Neural cell (in vitro differentiated cells): Measurements from ENCODE around the gene B4GALT2. TPM values are rescaled to one million over a fixed set of nuclear protein-coding genes. Genes with fewer than 3 reads are reported as not detected.

Experiments
- H2AFZ ChIP-seq: fragments of 200-600, 300-800 bp; sonication (generic), shearing (Covaris generic); 2 replicates; pipeline ENCODE4 v1.6.0; 2014; ENCODE audit warnings: low read depth, mild to moderate bottlenecking, antibody characterized with exemption, low read length, moderate library complexity
- H3F3A ChIP-seq: fragments of 200-600 bp; shearing (Covaris generic); 2 replicates; pipeline ENCODE4 v1.6.1; 2016; ENCODE audit warnings: mild to moderate bottlenecking, moderate library complexity, mixed read lengths, antibody characterized with exemption, low read length; ENCODE audit not compliant: insufficient read depth, poor library complexity, severe bottlenecking
- H3K27ac ChIP-seq: fragments of 200-600, 300-800 bp; sonication (generic), shearing (Covaris generic); 2 replicates; pipeline ENCODE4 v1.5.1; 2014; ENCODE audit warnings: mild to moderate bottlenecking, low read length, moderate library complexity
- H3K27me3 ChIP-seq: fragments of 300-800, 200-600 bp; sonication (generic), shearing (Covaris generic); 2 replicates; pipeline ENCODE4 v1.6.0; 2014; ENCODE audit warnings: mild to moderate bottlenecking, low read depth, low read length, moderate library complexity; ENCODE audit not compliant: insufficient read depth
- H3K36me3 ChIP-seq: fragments of 300-800, 200-600 bp; sonication (generic), shearing (Covaris generic); 2 replicates; pipeline ENCODE4 v1.5.1; 2014; ENCODE audit warnings: mild to moderate bottlenecking, antibody characterized with exemption, low read length, moderate library complexity; ENCODE audit not compliant: insufficient read depth
- H3K4me2 ChIP-seq: fragments of 300-800, 200-600 bp; sonication (generic), shearing (Covaris generic); 2 replicates; pipeline ENCODE4 v1.6.0; 2014; ENCODE audit warnings: mild to moderate bottlenecking, low read length
- H3K4me3 ChIP-seq: fragments of 300-800, 200-600 bp; sonication (generic), shearing (Covaris generic); 2 replicates; pipeline ENCODE4 v1.5.1; 2014; ENCODE audit warnings: mild to moderate bottlenecking, low read length, moderate library complexity
- H3K79me2 ChIP-seq: fragments of 200-600 bp; shearing (Covaris generic); replicated peaks from 2 replicates; pipeline ENCODE4 v1.6.0; 2014; ENCODE audit warnings: mild to moderate bottlenecking, low read length, moderate library complexity; ENCODE audit not compliant: insufficient read depth
- H3K9ac ChIP-seq: fragments of 300-800, 200-600 bp; sonication (generic), shearing (Covaris generic); 2 replicates; pipeline ENCODE4 v1.6.1; 2016; ENCODE audit warnings: mild to moderate bottlenecking, low read length, mixed read lengths
- H3K9me2 ChIP-seq: fragments of 200-600 bp; shearing (Covaris generic); 2 replicates; pipeline ENCODE4 v1.6.1; 2016; ENCODE audit warnings: mild to moderate bottlenecking, low read length, mixed read lengths; ENCODE audit not compliant: insufficient read depth
- H3K9me3 ChIP-seq: fragments of 200-600, 300-800 bp; sonication (generic), shearing (Covaris generic); 2 replicates; pipeline ENCODE4 v1.6.1; 2016; ENCODE audit warnings: mild to moderate bottlenecking, mixed run types, low read length, moderate library complexity, mixed read lengths
- H4K20me1 ChIP-seq: fragments of 200-600 bp; shearing (Covaris generic); 2 replicates; pipeline ENCODE4 v1.6.1; 2016; ENCODE audit warnings: mild to moderate bottlenecking, mixed run types; ENCODE audit not compliant: insufficient read depth
- EP300 ChIP-seq: fragments of 450-650 bp; conservative IDR thresholded peaks from 2 replicates; pipeline ENCODE4 v1.6.1; 2014; ENCODE audit warnings: antibody characterized with exemption, mild to moderate bottlenecking, moderate library complexity; ENCODE audit not compliant: poor library complexity, severe bottlenecking
- EZH2 ChIP-seq: fragments of 200-600, 300-800 bp; shearing (Covaris generic), sonication (generic); IDR thresholded peaks from 2 replicates; pipeline ENCODE4 v1.6.1; 2014; ENCODE audit warnings: antibody characterized with exemption, low read length, borderline replicate concordance, mild to moderate bottlenecking; ENCODE audit not compliant: insufficient read depth, poor library complexity, severe bottlenecking
- MXI1 ChIP-seq: fragments of 450-650 bp; conservative IDR thresholded peaks from 2 replicates; pipeline ENCODE4 v1.6.1; 2014; ENCODE audit warnings: antibody characterized with exemption, mild to moderate bottlenecking; ENCODE audit not compliant: poor library complexity, severe bottlenecking
- POLR2AphosphoS5 ChIP-seq: IDR thresholded peaks from 2 replicates; pipeline ENCODE4 v1.6.1; 2012
- RAD21 ChIP-seq: fragments of 450-650 bp; conservative IDR thresholded peaks from 2 replicates; pipeline ENCODE4 v1.6.1; 2014; ENCODE audit warnings: antibody characterized with exemption, mild to moderate bottlenecking, moderate library complexity
- SMC3 ChIP-seq: fragments of 450-650 bp; conservative IDR thresholded peaks from 2 replicates; pipeline ENCODE4 v1.6.1; 2014; ENCODE audit warnings: antibody characterized with exemption, mild to moderate bottlenecking, moderate library complexity; ENCODE audit not compliant: poor library complexity
- TAF1 ChIP-seq: IDR thresholded peaks from 2 replicates; pipeline ENCODE4 v1.6.1; 2012; ENCODE audit warnings: low read depth
- polyA plus RNA-seq: library from polyadenylated mRNA; depleted of rRNA; stranded (reverse); fragments of >200 nt; gene quantifications from 2 replicates; pipeline ENCODE4 v1.2.3, GENCODE V29; 2014
- TF ChIP-seq, protein P1 (sequence below): fragments of 450-650 bp; IDR thresholded peaks from 2 replicates; pipeline ENCODE4 v1.5.1; 2014; ENCODE audit warnings: antibody characterized with exemption, mild to moderate bottlenecking, moderate library complexity; ENCODE audit not compliant: poor library complexity, severe bottlenecking
- TF ChIP-seq, protein P2 (sequence below): IDR thresholded peaks from 2 replicates; pipeline ENCODE4 v1.6.1; 2012; ENCODE audit warnings: borderline replicate concordance

The B4GALT2 gene
- polyA plus RNA-seq, 1 donor from 2014 or later = 129 TPM

DNA sequence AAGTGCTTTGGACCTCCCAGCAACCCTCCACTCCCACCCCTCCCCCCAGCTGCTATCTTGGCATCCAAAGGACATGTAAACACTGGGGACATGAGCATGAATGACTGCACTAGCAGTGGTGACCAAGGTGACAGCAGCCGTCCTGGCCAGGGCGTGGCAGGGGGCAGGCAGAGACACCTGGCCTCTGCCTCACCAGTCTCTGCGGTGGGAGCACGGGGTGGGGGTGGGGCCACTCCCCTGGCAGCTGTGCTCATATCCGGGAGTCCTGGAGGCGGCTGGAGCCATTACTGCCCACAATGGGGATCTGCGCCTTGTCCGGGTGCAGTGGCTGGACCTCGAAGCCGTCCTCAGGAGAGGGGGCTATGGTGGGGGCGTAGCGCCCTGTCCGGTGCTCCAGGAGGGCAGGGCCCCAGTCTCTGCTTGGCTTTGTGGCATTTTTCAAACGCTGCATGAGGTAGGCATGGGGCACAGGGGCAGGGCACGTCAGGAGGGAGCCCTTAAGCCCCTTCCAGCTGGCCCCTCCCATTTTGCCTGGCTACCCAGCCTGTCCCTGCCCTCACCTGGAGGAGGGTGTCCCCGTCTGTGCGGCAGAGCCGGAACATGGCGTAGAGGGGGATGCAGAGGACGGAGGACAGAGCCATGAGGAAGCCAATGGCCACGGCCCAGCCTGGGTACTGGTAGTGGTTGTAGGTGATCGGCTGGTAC is 18.4 kb downstream of the B4GALT2 start:
- Histone ChIP-seq H3K27me3 (no peaks in the 10 kb centered on the region), H3K9me2 (no peaks in the 10 kb centered on the region), H3K36me3 (no peaks in the 10 kb centered on the region), H3K9me3 (no peaks in the 10 kb centered on the region), H3K4me3 (no peak overlapping the region), H4K20me1 (no peaks in the 10 kb centered on the region), H3K27ac (no peak overlapping the region), H3F3A (no peaks in the 10 kb centered on the region), H3K9ac (no peak overlapping the region), H3K79me2 (no peaks in the 10 kb centered on the region), H2AFZ (no peak overlapping the region), H3K4me2 (no peak overlapping the region)
- TF ChIP-seq POLR2AphosphoS5 (no peak), SMC3 (no peak), EZH2 (no peak), TAF1 (no peak), RAD21 (no peak), EP300 (no peak), MXI1 (no peak)
- TF ChIP-seq, protein P1, sequence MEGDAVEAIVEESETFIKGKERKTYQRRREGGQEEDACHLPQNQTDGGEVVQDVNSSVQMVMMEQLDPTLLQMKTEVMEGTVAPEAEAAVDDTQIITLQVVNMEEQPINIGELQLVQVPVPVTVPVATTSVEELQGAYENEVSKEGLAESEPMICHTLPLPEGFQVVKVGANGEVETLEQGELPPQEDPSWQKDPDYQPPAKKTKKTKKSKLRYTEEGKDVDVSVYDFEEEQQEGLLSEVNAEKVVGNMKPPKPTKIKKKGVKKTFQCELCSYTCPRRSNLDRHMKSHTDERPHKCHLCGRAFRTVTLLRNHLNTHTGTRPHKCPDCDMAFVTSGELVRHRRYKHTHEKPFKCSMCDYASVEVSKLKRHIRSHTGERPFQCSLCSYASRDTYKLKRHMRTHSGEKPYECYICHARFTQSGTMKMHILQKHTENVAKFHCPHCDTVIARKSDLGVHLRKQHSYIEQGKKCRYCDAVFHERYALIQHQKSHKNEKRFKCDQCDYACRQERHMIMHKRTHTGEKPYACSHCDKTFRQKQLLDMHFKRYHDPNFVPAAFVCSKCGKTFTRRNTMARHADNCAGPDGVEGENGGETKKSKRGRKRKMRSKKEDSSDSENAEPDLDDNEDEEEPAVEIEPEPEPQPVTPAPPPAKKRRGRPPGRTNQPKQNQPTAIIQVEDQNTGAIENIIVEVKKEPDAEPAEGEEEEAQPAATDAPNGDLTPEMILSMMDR = no peak
- TF ChIP-seq, protein P2, sequence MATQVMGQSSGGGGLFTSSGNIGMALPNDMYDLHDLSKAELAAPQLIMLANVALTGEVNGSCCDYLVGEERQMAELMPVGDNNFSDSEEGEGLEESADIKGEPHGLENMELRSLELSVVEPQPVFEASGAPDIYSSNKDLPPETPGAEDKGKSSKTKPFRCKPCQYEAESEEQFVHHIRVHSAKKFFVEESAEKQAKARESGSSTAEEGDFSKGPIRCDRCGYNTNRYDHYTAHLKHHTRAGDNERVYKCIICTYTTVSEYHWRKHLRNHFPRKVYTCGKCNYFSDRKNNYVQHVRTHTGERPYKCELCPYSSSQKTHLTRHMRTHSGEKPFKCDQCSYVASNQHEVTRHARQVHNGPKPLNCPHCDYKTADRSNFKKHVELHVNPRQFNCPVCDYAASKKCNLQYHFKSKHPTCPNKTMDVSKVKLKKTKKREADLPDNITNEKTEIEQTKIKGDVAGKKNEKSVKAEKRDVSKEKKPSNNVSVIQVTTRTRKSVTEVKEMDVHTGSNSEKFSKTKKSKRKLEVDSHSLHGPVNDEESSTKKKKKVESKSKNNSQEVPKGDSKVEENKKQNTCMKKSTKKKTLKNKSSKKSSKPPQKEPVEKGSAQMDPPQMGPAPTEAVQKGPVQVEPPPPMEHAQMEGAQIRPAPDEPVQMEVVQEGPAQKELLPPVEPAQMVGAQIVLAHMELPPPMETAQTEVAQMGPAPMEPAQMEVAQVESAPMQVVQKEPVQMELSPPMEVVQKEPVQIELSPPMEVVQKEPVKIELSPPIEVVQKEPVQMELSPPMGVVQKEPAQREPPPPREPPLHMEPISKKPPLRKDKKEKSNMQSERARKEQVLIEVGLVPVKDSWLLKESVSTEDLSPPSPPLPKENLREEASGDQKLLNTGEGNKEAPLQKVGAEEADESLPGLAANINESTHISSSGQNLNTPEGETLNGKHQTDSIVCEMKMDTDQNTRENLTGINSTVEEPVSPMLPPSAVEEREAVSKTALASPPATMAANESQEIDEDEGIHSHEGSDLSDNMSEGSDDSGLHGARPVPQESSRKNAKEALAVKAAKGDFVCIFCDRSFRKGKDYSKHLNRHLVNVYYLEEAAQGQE = no peak

DNA sequence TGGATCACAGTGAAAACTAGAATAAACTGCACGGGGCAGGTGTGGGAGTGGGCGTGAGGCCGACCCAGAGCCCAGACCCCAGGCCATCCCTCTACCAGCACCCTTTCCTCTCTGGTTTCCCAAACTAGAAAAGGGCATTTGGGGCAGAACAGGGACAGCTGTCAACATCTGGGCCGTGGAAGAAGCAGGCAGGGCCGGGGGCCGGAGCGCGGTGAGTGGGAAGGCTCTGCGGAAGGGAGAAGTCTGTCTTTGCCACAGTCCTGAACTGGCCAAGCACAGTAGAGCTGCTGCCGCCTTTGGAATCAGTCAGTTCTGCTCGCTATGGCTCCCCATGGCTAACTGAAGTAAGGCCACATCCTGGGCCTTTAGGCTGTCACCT is 19.0 kb downstream of the B4GALT2 start:
- TF ChIP-seq, protein P2 = no peak
- Histone ChIP-seq H3K9me3 (no peaks in the 10 kb centered on the region), H3K79me2 (no peaks in the 10 kb centered on the region), H3K9ac (no peak overlapping the region), H3K36me3 (no peaks in the 10 kb centered on the region), H3K4me2 (no peak overlapping the region), H3F3A (no peaks in the 10 kb centered on the region), H3K4me3 (no peak overlapping the region), H3K27me3 (no peaks in the 10 kb centered on the region), H3K9me2 (no peaks in the 10 kb centered on the region), H3K27ac (no peak overlapping the region), H4K20me1 (no peaks in the 10 kb centered on the region), H2AFZ (no peak overlapping the region)
